HG02870 (cell line): ENCODE measurements around the gene GAS2L1.

ENCODE experiments used
- ATAC-seq: cut with Tn5 transposase; IDR thresholded peaks from one replicate; pipeline ENCODE4 v1.9.1; 2021; ENCODE audit warnings: mild to moderate bottlenecking, moderate library complexity; ENCODE audit not compliant: unreplicated experiment

Gene GAS2L1

GRCh38 chr22:29275167-29275566, 31.3 kb upstream of the GAS2L1 start:
- no peak for ATAC-seq

- ATAC-seq, result no peak
Measured at GRCh38 chr22:29275819-29276565, 30.5 kb upstream of the GAS2L1 start.

- ATAC-seq, result no peak
Measured at GRCh38 chr22:29277927-29278326, 28.5 kb upstream of the GAS2L1 start.

- no peak for ATAC-seq
Measured at GRCh38 chr22:29284196-29284595, 22.3 kb upstream of the GAS2L1 start.

GRCh38 chr22:29288837-29289236, 17.6 kb upstream of the GAS2L1 start:
- ATAC-seq, result no peak

- ATAC-seq, result no peak
Measured at GRCh38 chr22:29290061-29290460, 16.4 kb upstream of the GAS2L1 start.

- ATAC-seq, result no peak
Measured at GRCh38 chr22:29291215-29291614, 15.2 kb upstream of the GAS2L1 start.

GRCh38 chr22:29292379-29292778, 14.1 kb upstream of the GAS2L1 start:
- ATAC-seq, result no peak

- ATAC-seq, result no peak
Measured at GRCh38 chr22:29298641-29299040, 7.8 kb upstream of the GAS2L1 start.

GRCh38 chr22:29299136-29299900, 7.1 kb upstream of the GAS2L1 start:
- ATAC-seq, result no peak

- no peak for ATAC-seq
Measured at GRCh38 chr22:29300467-29300806, 6.0 kb upstream of the GAS2L1 start.

GRCh38 chr22:29300807-29301601, 5.4 kb upstream of the GAS2L1 start:
- ATAC-seq, result no peak

GRCh38 chr22:29301716-29302401, 4.6 kb upstream of the GAS2L1 start:
- ATAC-seq, result no peak

GRCh38 chr22:29302402-29302680, 4.1 kb upstream of the GAS2L1 start:
- ATAC-seq, result no peak

- ATAC-seq, result no peak
Measured at GRCh38 chr22:29302681-29303465, 3.6 kb upstream of the GAS2L1 start.

- ATAC-seq, result no peak
Measured at GRCh38 chr22:29305836-29306174, 645 bp upstream of the GAS2L1 start.

- no peak for ATAC-seq
Measured at GRCh38 chr22:29306835-29307595, 565 bp downstream of the GAS2L1 start.

- ATAC-seq, result no peak
Measured at GRCh38 chr22:29307596-29308147, 1.2 kb downstream of the GAS2L1 start.

- no peak for ATAC-seq
Measured at GRCh38 chr22:29308148-29308790, 1.8 kb downstream of the GAS2L1 start.
